SK-N-SH treated with all-trans-retinoic acid at 6 μM for 48 hours (cell line): ENCODE data around the gene RAB3B.

Source experiments
- ARNTL ChIP-seq: fragments of 450-650 bp; formaldehyde crosslinking; IDR thresholded peaks from 2 replicates; pipeline ENCODE4 v1.5.0; 2020; ENCODE audit warnings: low read depth, mild to moderate bottlenecking, moderate library complexity, borderline replicate concordance
- CREB5 ChIP-seq: fragments of 250-450 bp; sonication (Bioruptor Pico); IDR thresholded peaks from 2 replicates; pipeline ENCODE4 v1.5.1; 2020; ENCODE audit warnings: low read depth, mild to moderate bottlenecking, moderate library complexity
- CSDC2 ChIP-seq: fragments of 250-450 bp; sonication (Bioruptor Pico); IDR thresholded peaks from 2 replicates; pipeline ENCODE4 v1.5.0; 2020; ENCODE audit warnings: mild to moderate bottlenecking, moderate library complexity
- GLIS3 ChIP-seq: fragments of 250-450 bp; sonication (Bioruptor Pico); IDR thresholded peaks from 2 replicates; pipeline ENCODE4 v1.5.0; 2020; ENCODE audit warnings: mild to moderate bottlenecking, moderate library complexity
- OSR1 ChIP-seq: fragments of 250-450 bp; sonication (Bioruptor Pico); IDR thresholded peaks from 2 replicates; pipeline ENCODE4 v1.8.0; 2022; ENCODE audit warnings: moderate library complexity, mild to moderate bottlenecking, inconsistent platforms
- PATZ1 ChIP-seq: fragments of 250-450 bp; sonication (Bioruptor Pico); IDR thresholded peaks from 2 replicates; pipeline ENCODE4 v1.8.0; 2020; ENCODE audit warnings: mild to moderate bottlenecking, moderate library complexity, borderline replicate concordance
- RARB ChIP-seq: fragments of 250-450 bp; sonication (Bioruptor Pico); IDR thresholded peaks from 2 replicates; pipeline ENCODE4 v1.8.0; 2021; ENCODE audit warnings: mild to moderate bottlenecking, moderate library complexity
- TCF4 ChIP-seq: fragments of 250-450 bp; sonication (Bioruptor Pico); IDR thresholded peaks from 2 replicates; pipeline ENCODE4 v1.8.0; 2021; ENCODE audit warnings: mild to moderate bottlenecking, moderate library complexity, borderline replicate concordance
- TSHZ2 ChIP-seq: fragments of 250-450 bp; sonication (Bioruptor Pico); IDR thresholded peaks from 2 replicates; pipeline ENCODE4 v1.5.0; 2020; ENCODE audit warnings: mild to moderate bottlenecking, moderate library complexity
- ZFP3 ChIP-seq: fragments of 250-450 bp; sonication (Bioruptor Pico); IDR thresholded peaks from 2 replicates; pipeline ENCODE4 v1.5.0; 2020; ENCODE audit warnings: mild to moderate bottlenecking, moderate library complexity
- ZFP30 ChIP-seq: fragments of 450-650 bp; formaldehyde crosslinking; IDR thresholded peaks from 2 replicates; pipeline ENCODE4 v1.5.0; 2022; ENCODE audit warnings: mild to moderate bottlenecking, moderate library complexity
- ZNF565 ChIP-seq: fragments of 450-650 bp; formaldehyde crosslinking; conservative IDR thresholded peaks from 2 replicates; pipeline ENCODE4 v1.5.0; 2020; ENCODE audit warnings: low read depth, mild to moderate bottlenecking, moderate library complexity
- ZNF70 ChIP-seq: fragments of 450-650 bp; formaldehyde crosslinking; IDR thresholded peaks from 2 replicates; pipeline ENCODE4 v1.5.0; 2020; ENCODE audit warnings: mild to moderate bottlenecking, moderate library complexity

GRCh38 chr1:51952638-51953037 is 37.9 kb downstream of the RAB3B start:
- TF ChIP-seq PATZ1 (CRISPR knock-in tag) (no peak), ZNF565 (CRISPR knock-in tag) (no peak), RARB (no peak), ARNTL (CRISPR knock-in tag) (no peak), TSHZ2 (CRISPR knock-in tag) (no peak), ZFP30 (CRISPR knock-in tag) (no peak), TCF4 (CRISPR knock-in tag) (no peak), ZNF70 (CRISPR knock-in tag) (no peak), CREB5 (no peak), ZFP3 (CRISPR knock-in tag) (no peak), GLIS3 (CRISPR knock-in tag) (no peak), CSDC2 (no peak), OSR1 (no peak)
